ENCODE data around the gene TADA2A.

TADA2A gene

DNA sequence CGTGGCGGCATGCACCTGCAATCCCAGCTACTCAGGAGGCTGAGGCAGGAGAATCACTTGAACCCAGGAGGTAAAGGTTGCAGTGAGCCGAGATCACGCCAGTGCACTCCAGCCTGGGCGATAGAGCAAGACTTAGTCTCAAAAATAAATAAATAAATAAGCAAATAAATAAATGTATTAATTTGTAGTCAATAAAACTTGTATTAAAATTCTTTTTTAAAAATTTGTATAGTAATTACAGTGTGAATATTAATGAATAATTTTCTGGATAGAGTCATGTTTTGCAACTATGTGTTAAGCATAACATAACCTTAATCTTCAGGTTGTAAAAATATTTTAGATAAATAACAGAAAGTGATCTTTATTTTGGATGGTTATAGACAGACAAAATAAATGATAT, 55.8 kb downstream of the TADA2A start:
- Histone ChIP-seq H3K9ac (ENCODE audit: insufficient read length, low read depth) (no peak overlapping the region), H3K4me3 (ENCODE audit: insufficient read length, low read depth) (no peak overlapping the region), H3K36me3 (ENCODE audit: insufficient read depth, insufficient read length, low read length) (peaks cover 42% of the 10 kb centered on the region), H3K9me3 (ENCODE audit: insufficient read depth, low read length) (no peaks in the 10 kb centered on the region), H3K27me3 (ENCODE audit: insufficient read depth, insufficient read length) (no peaks in the 10 kb centered on the region), H3K4me1 (ENCODE audit: insufficient read depth, insufficient read length) (no peaks in the 10 kb centered on the region)
- TF ChIP-seq SUZ12 (IDR thresholded peaks at IDR 0.05; ENCODE audit: extremely low read depth, insufficient read depth, insufficient read length) (no peak), ZNF274 (IDR thresholded peaks at IDR 0.05; ENCODE audit: low read depth, low read length) (no peak), YY1 (IDR thresholded peaks at IDR 0.05; ENCODE audit: insufficient read depth, insufficient read length) (no peak)
- no peak for DNase-seq (ENCODE audit: low read depth, low spot score)

DNA sequence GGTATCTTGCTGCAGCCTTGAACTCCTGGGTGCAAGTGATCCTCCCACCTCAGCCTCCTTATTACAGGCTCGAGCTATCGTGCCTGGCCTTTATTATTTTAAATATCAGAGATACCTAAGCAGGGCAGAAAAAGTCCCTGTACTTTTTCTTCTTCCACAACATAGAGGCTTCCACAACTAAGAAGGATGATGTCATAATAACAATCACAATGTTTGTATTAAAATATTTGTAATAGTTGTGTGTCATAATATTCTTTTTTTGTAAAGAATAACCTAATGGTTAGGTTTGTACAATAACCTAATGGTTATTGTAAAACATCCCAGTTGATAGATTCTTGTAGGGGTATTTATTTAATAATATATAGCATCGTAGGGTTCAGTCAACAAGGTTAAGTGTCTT, 56.4 kb downstream of the TADA2A start:
- Histone ChIP-seq H3K27me3 (ENCODE audit: insufficient read depth, insufficient read length) (no peaks in the 10 kb centered on the region), H3K36me3 (ENCODE audit: insufficient read depth, insufficient read length, low read length) (peaks cover 47% of the 10 kb centered on the region), H3K9ac (ENCODE audit: insufficient read length, low read depth) (no peak overlapping the region), H3K4me3 (ENCODE audit: insufficient read length, low read depth) (no peak overlapping the region), H3K9me3 (ENCODE audit: insufficient read depth, low read length) (no peaks in the 10 kb centered on the region), H3K4me1 (ENCODE audit: insufficient read depth, insufficient read length) (no peaks in the 10 kb centered on the region)
- DNase-seq (ENCODE audit: low read depth, low spot score) = no peak
- no peak for TF ChIP-seq YY1 (IDR thresholded peaks at IDR 0.05; ENCODE audit: insufficient read depth, insufficient read length)
- no peak for TF ChIP-seq ZNF274 (IDR thresholded peaks at IDR 0.05; ENCODE audit: low read depth, low read length)

DNA sequence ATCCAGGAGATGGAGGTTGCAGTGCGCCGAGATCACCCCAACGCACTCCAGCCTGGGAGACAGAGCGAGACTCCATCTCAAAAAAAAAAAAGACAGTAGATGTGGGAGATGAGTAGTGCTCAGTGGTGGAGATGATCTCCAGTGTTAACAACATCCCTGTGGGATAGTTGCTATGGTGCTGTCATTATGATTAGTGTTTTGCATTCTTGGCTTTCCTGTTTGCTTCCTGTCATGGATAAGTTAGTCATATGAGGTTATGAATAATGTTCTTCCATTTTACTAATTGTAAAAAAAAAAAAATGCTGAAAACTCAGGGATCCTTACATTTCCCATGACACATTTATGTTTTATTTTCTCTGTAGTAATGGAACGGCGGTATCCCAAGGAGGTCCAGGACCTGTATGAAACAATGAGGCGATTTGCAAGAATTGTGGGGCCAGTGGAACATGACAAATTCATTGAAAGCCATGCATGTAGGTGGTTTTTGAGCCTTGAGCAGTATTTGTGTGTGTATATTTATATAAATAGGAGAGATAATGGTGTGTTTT, 58.5 kb downstream of the TADA2A start:
- Histone ChIP-seq H3K4me3 (ENCODE audit: insufficient read length, low read depth) (no peak overlapping the region), H3K36me3 (ENCODE audit: insufficient read depth, insufficient read length, low read length) (peaks cover 55% of the 10 kb centered on the region)

DNA sequence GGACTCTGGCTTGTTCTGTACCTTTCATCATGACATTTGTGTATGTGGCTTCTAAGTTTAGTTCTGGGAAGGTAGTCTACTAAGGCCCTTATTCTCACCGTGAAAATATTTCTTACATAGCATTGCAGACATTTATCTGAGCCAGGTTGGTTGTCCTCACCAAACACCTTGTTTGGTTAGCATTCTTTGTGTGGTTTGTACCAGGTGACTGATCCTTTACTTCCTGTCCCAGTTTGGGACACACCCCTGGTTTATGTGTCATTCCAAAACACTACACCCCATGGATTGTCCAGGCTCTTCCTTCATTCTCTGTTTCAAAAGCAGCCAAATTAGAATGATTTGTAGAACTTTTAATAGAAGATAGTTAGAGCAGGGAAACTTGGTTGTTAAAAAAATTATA, 59.8 kb downstream of the TADA2A start:
- Histone ChIP-seq H3K9me3 (ENCODE audit: insufficient read depth, low read length) (no peaks in the 10 kb centered on the region), H3K36me3 (ENCODE audit: insufficient read depth, insufficient read length, low read length) (peaks cover 59% of the 10 kb centered on the region), H3K4me1 (ENCODE audit: insufficient read depth, insufficient read length) (no peaks in the 10 kb centered on the region), H3K4me3 (ENCODE audit: insufficient read length, low read depth) (no peak overlapping the region), H3K9ac (ENCODE audit: insufficient read length, low read depth) (no peak overlapping the region), H3K27me3 (ENCODE audit: insufficient read depth, insufficient read length) (no peaks in the 10 kb centered on the region)
- TF ChIP-seq YY1 (IDR thresholded peaks at IDR 0.05; ENCODE audit: insufficient read depth, insufficient read length) = no peak
- TF ChIP-seq SUZ12 (IDR thresholded peaks at IDR 0.05; ENCODE audit: extremely low read depth, insufficient read depth, insufficient read length) = no peak
- no peak for TF ChIP-seq ZNF274 (IDR thresholded peaks at IDR 0.05; ENCODE audit: low read depth, low read length)
- DNase-seq (ENCODE audit: low read depth, low spot score) = no peak

More for the DNA sequence above, 58.5 kb downstream of the TADA2A start:
- TF ChIP-seq YY1 (IDR thresholded peaks at IDR 0.05; ENCODE audit: insufficient read depth, insufficient read length) (no peak), ZNF274 (IDR thresholded peaks at IDR 0.05; ENCODE audit: low read depth, low read length) (no peak), SUZ12 (IDR thresholded peaks at IDR 0.05; ENCODE audit: extremely low read depth, insufficient read depth, insufficient read length) (no peak)
- Histone ChIP-seq H3K4me1 (ENCODE audit: insufficient read depth, insufficient read length) (no peaks in the 10 kb centered on the region), H3K9me3 (ENCODE audit: insufficient read depth, low read length) (no peaks in the 10 kb centered on the region), H3K9ac (ENCODE audit: insufficient read length, low read depth) (no peak overlapping the region), H3K27me3 (ENCODE audit: insufficient read depth, insufficient read length) (no peaks in the 10 kb centered on the region)
- no peak for DNase-seq (ENCODE audit: low read depth, low spot score)

DNA sequence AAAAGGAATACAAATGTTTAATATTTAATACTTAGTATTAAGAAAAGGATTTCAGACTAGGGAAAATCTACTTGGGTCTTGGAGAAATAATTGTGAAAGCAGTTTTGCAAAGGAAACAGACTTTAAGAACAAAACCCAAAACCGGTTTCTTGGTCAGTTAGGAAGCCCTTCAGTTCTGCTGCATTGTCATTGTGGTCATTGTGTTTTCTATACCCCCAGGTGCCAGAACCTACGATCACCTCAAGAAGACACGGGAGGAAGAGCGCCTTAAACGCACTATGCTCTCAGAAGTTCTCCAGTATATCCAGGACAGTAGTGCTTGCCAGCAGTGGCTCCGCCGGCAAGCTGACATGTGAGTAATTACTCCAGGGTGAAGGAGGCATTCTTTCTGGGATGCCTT, 63.5 kb downstream of the TADA2A start:
- Histone ChIP-seq H3K36me3 (ENCODE audit: insufficient read depth, insufficient read length, low read length) (peaks cover 69% of the 10 kb centered on the region), H3K27me3 (ENCODE audit: insufficient read depth, insufficient read length) (no peaks in the 10 kb centered on the region), H3K9ac (ENCODE audit: insufficient read length, low read depth) (no peak overlapping the region), H3K9me3 (ENCODE audit: insufficient read depth, low read length) (no peaks in the 10 kb centered on the region), H3K4me1 (ENCODE audit: insufficient read depth, insufficient read length) (no peaks in the 10 kb centered on the region), H3K4me3 (ENCODE audit: insufficient read length, low read depth) (no peak overlapping the region)
- no peak for DNase-seq (ENCODE audit: low read depth, low spot score)
- no peak for TF ChIP-seq ZNF274 (IDR thresholded peaks at IDR 0.05; ENCODE audit: low read depth, low read length)
- no peak for TF ChIP-seq YY1 (IDR thresholded peaks at IDR 0.05; ENCODE audit: insufficient read depth, insufficient read length)
- TF ChIP-seq SUZ12 (IDR thresholded peaks at IDR 0.05; ENCODE audit: extremely low read depth, insufficient read depth, insufficient read length) = no peak

DNA sequence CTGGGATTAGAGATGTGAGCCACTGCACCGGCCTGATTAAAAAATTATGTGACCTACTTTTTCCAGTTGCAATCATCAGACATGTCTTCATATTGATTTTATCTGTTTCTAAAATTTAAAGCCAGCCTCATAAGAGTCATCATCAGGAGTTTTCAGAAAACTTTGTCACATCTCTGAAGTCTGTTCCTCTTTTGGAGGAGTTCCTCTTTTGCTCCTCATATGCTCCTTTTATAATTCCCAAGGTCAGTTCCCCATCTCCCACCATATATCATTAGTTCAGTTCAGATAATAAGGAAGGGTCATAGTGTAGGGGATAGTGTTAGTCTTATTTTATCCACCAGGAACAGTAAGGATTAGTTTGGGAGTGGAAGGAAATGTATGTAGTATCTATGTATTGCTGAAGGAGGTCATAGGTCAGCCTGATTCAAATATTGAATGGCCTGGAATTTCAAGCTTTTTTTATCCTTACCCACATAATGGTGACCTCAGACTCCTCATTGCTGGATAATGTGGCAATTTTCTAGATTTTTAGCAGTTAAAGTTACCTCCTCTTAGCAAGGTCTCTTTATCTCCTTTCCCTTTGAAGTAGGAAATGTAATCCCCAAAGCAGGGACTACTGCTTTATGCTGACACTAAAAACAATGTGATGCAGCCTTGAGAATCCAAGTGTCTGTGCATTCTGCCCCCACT, 69.2 kb downstream of the TADA2A start:
- peaks cover 62% of the 10 kb centered on the region for H3K36me3 ChIP-seq (ENCODE audit: insufficient read depth, insufficient read length, low read length)
- no peak overlapping the region for H3K9ac ChIP-seq (ENCODE audit: insufficient read length, low read depth)
- TF ChIP-seq SUZ12 (IDR thresholded peaks at IDR 0.05; ENCODE audit: extremely low read depth, insufficient read depth, insufficient read length) (no peak), YY1 (IDR thresholded peaks at IDR 0.05; ENCODE audit: insufficient read depth, insufficient read length) (no peak), ZNF274 (IDR thresholded peaks at IDR 0.05; ENCODE audit: low read depth, low read length) (no peak)
- no peaks in the 10 kb centered on the region for H3K27me3 ChIP-seq (ENCODE audit: insufficient read depth, insufficient read length)
- no peak overlapping the region for H3K4me3 ChIP-seq (ENCODE audit: insufficient read length, low read depth)
- H3K9me3 ChIP-seq (ENCODE audit: insufficient read depth, low read length) = no peaks in the 10 kb centered on the region
- DNase-seq (ENCODE audit: low read depth, low spot score) = no peak
- H3K4me1 ChIP-seq (ENCODE audit: insufficient read depth, insufficient read length) = no peaks in the 10 kb centered on the region

DNA sequence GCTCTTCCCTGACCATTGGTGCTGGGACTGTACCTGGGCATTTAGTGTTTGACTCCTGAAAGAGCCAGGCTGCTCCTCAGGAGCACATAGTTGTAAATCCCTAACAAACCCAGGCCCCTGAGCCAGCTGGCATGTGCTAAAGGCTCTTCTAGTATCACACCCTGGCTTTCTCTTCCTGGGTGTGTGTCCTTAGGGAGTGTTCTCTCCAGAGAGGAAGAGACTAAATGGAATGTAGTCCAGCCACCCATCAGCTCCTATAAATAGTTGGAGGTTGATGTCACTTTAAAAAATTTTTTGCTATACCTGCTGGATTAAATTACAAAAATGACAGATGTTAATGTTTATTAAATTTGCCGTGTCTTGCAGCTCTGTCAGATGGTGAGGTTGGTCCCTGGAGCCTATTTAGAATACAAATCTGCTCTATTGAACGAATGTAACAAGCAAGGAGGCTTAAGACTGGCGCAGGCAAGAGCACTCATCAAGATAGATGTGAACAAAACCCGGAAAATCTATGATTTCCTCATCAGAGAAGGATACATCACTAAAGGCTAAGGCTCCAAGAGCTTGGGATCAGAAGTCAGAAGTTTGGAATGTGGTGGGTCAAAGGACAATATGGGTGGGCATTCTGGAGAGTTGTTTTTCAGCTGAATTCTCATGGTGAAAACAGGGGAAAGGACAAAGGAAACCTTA, 69.9 kb downstream of the TADA2A start:
- no peak overlapping the region for H3K4me3 ChIP-seq (ENCODE audit: insufficient read length, low read depth)
- H3K4me1 ChIP-seq (ENCODE audit: insufficient read depth, insufficient read length) = no peaks in the 10 kb centered on the region
- H3K36me3 ChIP-seq (ENCODE audit: insufficient read depth, insufficient read length, low read length) = peaks cover 58% of the 10 kb centered on the region
- H3K9me3 ChIP-seq (ENCODE audit: insufficient read depth, low read length) = no peaks in the 10 kb centered on the region
- no peaks in the 10 kb centered on the region for H3K27me3 ChIP-seq (ENCODE audit: insufficient read depth, insufficient read length)
- DNase-seq (ENCODE audit: low read depth, low spot score) = no peak
- H3K9ac ChIP-seq (ENCODE audit: insufficient read length, low read depth) = no peak overlapping the region
- TF ChIP-seq YY1 (IDR thresholded peaks at IDR 0.05; ENCODE audit: insufficient read depth, insufficient read length) (no peak), SUZ12 (IDR thresholded peaks at IDR 0.05; ENCODE audit: extremely low read depth, insufficient read depth, insufficient read length) (no peak), ZNF274 (IDR thresholded peaks at IDR 0.05; ENCODE audit: low read depth, low read length) (no peak)

All from NT2/D1 (cell line).